SHP77 (cell line): ENCODE results near the gene BTNL9.
"Not testable (repeated sequence)": the region's sequence is repeated elsewhere in the genome, so short reads cannot be mapped to it uniquely, and the experiment has no call there.

Experiments
- DNase-seq, 2 experiments: peaks; one replicate each; lab custom pipeline; 2025; lab: John Stamatoyannopoulos, UW

The BTNL9 gene

DNA sequence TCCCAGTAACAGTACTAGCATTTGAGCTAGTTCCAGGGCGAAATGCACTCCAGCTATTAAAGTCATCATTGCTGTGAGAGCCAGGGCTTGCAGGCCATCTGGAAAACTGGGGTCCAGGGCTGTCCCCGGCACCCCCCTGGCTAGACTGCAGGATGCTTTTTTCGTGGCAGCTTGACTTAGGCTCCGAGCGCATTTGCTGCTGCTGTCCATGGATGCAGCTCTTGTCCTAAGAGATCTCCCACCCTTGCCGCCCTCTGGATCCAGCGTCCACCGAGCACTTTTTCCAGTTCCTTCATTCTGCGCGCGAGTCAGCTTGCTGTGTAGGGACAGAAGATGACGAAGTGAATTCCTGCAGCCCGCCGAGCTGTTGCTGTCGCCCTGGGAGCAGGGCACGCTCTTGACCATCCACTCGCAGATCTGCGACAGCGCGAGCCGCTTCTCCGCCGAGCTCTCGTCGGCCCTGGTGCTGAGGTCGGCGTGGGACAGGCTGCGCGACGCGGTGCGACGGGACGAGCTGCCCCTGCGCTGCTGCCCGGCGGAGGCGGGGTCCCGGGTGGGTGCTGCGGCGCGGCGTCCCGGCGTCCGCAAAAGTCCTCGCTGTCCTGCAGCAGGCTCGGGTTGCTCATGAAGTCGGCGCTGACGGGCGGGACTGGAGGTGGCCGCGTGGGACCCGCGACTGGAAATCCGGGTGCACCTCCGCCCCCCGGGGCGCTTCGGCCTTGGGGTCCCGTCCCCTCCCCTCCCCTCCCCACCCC, 60.2 kb downstream of the BTNL9 start:
- DNase-seq: no peak

DNA sequence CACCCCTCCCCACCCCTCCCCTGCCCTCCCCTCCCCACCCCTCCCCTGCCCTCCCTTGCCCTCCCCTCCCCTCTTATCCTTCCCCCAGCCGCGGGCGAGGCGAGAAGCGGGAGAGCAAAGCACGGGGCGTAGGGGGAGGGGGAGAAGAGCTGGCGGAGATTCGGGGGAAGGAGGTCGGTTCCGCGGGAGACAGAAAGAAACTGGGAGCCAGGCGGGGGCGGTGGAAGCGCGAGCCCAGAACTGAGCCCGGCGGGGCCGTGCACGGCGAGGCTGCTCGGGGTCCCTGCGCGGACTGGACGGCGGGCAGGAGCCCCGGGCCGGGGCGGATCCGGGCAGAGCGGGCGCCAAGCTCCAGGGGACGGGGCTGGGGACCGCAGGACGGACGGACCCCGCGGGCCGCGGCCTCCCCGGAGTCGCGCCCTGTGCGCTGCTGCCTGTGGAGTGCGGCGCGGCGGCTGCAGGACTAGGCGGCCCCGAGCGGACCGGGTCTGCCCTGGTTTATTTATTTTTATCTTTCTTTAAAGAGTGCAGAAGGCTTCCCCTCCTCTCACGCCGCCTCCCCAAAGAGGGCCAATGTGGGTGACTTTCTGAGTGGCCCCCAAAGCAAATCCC, 61.1 kb downstream of the BTNL9 start:
- DNase-seq: not testable (repeated sequence)

DNA sequence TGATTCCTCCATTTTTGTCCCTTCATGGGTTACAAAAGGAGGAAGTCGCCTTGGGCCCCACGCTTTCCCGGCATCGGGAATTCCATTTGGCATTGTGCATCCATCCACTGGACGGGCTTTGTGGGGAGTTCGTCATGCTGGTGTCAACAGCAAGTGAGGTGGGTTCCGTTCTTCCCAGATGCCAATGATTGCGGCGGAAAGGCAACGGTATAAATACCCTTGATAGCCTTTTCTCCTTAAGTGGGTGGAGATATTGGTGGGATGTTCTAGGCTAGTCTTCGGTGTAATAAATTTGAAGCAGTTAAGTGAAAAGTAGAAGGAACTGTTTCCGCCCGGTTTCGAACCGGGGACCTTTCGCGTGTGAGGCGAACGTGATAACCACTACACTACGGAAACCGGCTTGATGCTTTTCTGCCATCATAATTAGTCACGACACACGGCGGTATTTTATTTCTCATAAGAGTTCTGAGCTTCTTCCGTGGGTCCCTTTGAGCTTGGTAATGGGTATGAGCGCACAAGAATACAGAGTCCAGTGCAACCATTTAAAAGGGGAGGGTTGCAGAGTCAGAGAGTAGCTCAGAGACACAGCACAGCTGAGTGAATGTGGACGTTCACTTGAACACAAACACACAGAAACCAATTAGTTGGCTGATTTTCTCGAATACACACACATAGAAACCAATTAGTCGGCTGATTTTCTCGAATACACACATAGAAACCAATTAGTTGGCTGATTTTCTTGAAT, 62.0 kb downstream of the BTNL9 start:
- not testable (repeated sequence) for DNase-seq

DNA sequence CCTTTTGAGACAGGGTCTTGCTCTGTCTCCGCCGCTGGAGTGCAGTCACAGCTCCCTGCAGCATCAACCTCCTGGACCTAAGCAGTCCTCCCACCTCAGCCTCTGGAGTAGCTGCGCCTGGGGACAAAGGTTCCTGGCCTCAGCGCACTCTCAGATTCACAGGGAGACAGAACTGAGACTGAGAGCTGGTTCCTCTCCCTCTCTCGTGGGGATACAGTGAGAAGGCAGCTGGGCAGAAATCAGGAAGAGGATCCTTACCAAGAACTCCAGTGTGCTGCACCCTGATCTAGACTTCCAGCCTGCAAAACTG, 64.1 kb downstream of the BTNL9 start:
- DNase-seq: not testable (repeated sequence)

DNA sequence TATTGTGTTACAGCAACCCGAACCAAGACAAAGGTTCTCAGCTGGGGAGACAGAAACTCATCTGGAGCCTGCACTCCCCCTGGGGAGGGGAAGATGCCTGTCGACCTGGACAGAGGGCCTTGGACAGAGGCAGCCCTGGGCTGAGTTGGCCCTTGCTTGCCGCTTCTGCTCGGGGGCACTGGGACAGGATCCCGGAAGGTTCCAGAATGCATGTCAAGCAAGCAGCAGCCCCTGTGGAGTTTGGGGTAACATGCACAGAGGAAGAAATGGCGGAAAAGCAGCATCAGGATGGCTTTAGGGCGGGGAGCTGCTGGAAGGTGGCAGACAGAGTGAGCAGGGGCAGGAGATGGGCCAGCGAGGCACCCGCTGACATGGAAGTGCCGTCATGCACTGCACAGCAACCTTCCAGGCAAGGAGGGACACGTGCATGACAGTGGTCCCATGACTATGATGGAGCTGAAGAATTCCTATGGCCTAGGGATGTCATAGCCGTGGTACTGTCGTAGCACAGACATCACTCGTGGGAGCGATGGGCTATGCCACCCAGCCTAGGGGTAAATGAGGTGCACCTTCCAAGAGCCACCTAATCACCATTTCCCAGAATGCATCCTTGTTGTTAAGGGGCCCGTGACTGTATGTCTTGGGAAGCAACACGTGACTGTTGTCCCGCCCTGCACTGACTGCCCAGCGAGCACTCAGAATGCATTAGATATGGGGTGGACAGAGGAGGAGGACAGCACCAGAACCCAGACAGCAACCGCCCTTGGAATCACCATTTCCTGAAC, 64.7 kb downstream of the BTNL9 start:
- not testable (repeated sequence) for DNase-seq

DNA sequence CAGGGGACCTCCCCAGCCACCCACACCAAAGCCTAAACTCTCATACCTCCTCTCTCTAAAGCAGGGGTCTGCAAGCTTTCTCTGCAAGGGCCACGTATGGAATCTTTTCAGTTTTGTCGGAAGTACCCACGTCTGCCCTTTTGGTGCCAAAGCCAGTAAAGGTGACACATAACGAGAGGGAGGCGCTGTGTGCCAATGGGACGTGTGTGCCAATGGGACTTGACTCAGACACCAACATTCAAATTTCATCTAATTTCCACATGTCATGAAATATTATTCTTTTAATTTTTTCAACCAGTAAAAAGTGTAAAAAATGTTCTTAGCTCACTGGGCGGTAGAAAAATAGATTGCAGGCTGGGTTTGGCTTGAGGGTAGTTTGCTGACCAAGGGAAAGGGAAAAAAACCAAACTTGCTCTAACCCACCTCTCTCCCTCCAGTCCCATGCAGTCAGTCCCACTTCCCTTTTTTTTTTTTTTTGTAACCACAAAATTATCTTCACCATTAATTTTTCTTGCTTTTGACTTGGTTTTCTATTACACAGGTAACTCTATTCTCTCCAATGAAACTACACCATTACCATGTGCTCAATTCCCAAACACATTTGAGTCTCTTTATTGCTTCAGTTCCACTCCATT, 65.4 kb downstream of the BTNL9 start:
- DNase-seq: no peak

DNA sequence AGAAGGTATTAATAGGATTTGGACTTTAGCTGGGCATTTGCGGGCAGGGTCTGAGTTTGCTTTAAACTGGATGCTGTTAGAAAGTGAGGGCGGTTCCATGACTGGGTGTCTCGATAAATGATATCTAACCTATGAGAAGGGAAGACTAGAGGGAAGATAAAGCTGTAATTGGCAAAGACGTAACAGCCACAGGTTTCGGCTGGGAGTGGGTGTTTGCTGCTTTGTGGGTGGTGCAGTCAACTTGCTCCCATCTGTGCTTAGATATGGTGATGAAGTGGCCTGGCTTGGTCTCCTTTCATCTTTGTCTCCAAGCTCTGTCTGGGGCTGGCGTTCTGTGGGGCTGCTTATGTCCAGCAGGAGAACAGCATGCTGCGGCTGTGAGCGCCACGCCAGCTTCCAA, 67.6 kb downstream of the BTNL9 start:
- no peak for DNase-seq

DNA sequence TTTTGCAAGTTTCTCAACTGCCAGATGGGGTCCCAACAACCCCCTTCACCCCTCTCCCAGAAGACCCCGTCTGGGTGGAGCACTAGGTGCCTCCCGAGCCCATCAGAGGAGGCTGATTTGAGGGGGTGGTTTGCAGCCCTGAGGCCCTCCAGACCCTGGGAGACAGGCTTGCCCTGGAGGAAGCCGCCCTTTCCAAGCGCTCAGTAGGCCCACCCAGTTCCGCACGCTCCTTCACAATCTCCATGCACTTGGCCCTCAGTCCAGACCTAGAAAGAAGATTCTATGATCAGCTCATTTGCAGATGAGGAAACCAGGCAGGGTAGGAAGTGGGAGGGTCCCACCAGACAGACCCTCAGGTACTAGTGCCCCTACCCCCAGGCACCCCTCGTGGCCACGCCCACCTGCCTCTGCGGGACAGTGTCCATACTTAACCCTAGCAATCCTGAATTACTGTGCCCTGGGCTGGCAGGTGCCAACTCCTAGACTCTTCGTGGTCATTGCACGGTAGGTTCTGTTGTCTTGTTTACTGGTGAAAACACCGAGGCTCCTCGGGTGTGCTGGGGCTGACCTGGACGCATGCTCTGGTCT, 68.6 kb downstream of the BTNL9 start:
- DNase-seq: no peak

DNA sequence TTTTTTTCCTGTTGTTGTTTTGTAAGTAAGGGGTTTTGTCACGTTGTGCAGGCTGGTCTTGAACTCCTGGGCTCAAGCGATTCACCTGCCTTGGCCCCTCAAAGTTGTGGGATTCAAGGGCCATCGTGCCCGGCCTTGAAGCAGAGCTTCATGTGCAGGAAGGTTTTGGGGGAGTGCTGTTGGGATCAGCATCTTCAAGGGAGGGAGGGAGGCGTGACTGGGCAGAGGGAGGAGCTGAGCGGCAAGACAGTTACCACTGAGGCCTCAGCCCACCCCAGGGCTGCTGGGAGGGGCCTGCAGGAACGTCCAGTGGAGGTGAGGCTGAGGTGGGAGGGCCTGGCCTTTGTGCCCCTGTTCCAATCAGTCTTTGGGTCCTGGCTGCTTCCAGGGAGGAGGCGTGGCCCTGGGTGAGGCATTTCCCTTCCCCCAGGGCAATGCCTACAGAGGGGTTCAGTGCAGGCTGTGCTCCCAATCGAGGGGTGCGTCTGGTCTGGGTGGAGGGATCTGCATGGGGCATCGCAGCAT, 69.5 kb downstream of the BTNL9 start:
- no peak for DNase-seq

DNA sequence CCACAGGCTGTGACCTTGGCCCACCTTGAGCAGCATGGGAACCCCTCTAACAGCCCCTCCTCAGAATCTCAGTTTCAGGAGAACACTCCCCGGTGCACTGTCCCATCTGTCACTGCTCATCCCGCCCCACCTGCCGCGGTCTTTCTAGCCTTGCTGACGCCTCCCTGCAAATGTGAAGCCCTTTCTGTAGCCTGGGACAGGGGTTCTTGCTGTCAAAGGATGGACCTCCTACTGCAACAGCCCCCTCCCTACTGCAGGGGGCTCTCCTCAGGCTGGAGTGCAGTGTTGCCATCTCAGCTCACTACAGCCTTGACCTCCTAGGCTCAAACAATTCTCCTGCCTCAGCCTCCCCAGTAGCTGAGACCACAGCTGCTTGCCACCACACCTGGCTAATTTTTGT, 70.9 kb downstream of the BTNL9 start:
- DNase-seq: no peak
